NCI-H2081 treated with DMSO at 0.1 percent for 48 hours (cell line): Measurements from ENCODE around the gene SAMD3.
"Not testable (repeated sequence)": the region's sequence is repeated elsewhere in the genome, so short reads cannot be mapped to it uniquely, and the experiment has no call there.

Source experiments
- DNase-seq: peaks from one replicate; lab custom pipeline; 2025; lab: John Stamatoyannopoulos, UW

Gene SAMD3

GRCh38 chr6:130222775-130223174, at the start of gene SAMD3:
Gene SAMD3, minus strand, starts transcription at chr6:130222951. Its CDS starts 7,678 bp downstream, at chr6:130215273.
- no peak for DNase-seq

GRCh38 chr6:130269969-130270635, 47.4 kb upstream of the SAMD3 start:
- no peak for DNase-seq

GRCh38 chr6:130265553-130265952, 42.8 kb upstream of the SAMD3 start:
- DNase-seq = not testable (repeated sequence)

GRCh38 chr6:130262008-130262407, 39.3 kb upstream of the SAMD3 start:
- DNase-seq = no peak

GRCh38 chr6:130261558-130261957, 38.8 kb upstream of the SAMD3 start:
- not testable (repeated sequence) for DNase-seq

- DNase-seq = not testable (repeated sequence)
Observed at GRCh38 chr6:130260614-130261241, 38.0 kb upstream of the SAMD3 start.

GRCh38 chr6:130260050-130260462, 37.3 kb upstream of the SAMD3 start:
- DNase-seq = not testable (repeated sequence)

GRCh38 chr6:130259557-130259956, 36.8 kb upstream of the SAMD3 start:
- DNase-seq = no peak

- no peak for DNase-seq
Observed at GRCh38 chr6:130259140-130259539, 36.4 kb upstream of the SAMD3 start.

GRCh38 chr6:130252527-130253237, 29.9 kb upstream of the SAMD3 start:
- DNase-seq = no peak

- DNase-seq = no peak
Observed at GRCh38 chr6:130245267-130245666, 22.5 kb upstream of the SAMD3 start.

GRCh38 chr6:130244728-130245127, 22.0 kb upstream of the SAMD3 start:
- no peak for DNase-seq

GRCh38 chr6:130240232-130240631, 17.5 kb upstream of the SAMD3 start:
- DNase-seq = no peak

GRCh38 chr6:130239755-130240154, 17.0 kb upstream of the SAMD3 start:
- no peak for DNase-seq

GRCh38 chr6:130233330-130233729, 10.6 kb upstream of the SAMD3 start:
- DNase-seq = no peak

- not testable (repeated sequence) for DNase-seq
Observed at GRCh38 chr6:130230531-130230930, 7.8 kb upstream of the SAMD3 start.

GRCh38 chr6:130229645-130230044, 6.9 kb upstream of the SAMD3 start:
- no peak for DNase-seq

- no peak for DNase-seq
Observed at GRCh38 chr6:130223508-130223907, 757 bp upstream of the SAMD3 start.

GRCh38 chr6:130218134-130218533, 4.6 kb downstream of the SAMD3 start:
- no peak for DNase-seq

- DNase-seq = no peak
Observed at GRCh38 chr6:130216620-130217019, 6.1 kb downstream of the SAMD3 start.

GRCh38 chr6:130215526-130215925, 7.2 kb downstream of the SAMD3 start:
- no peak for DNase-seq

- no peak for DNase-seq
Observed at GRCh38 chr6:130212215-130212874, 10.4 kb downstream of the SAMD3 start.

- no peak for DNase-seq
Observed at GRCh38 chr6:130211691-130212090, 11.1 kb downstream of the SAMD3 start.
